B cell (primary cell): ENCODE results near the gene NGLY1. TPM values are rescaled to one million over a fixed set of nuclear protein-coding genes. Genes with fewer than 3 reads are reported as not detected.

Source experiments
- ATAC-seq: fragments of 200-7000 bp; cut with Tn5 transposase; one replicate; pipeline ENCODE4 v1.10.0; 2021; ENCODE audit warnings: low read depth, mild to moderate bottlenecking, moderate number of reproducible peaks, moderate library complexity
- CTCF ChIA-PET: fragments of 350-600 bp; sonication (Branson Sonifier 250); formaldehyde crosslinking; loops from one replicate; lab custom pipeline; 2021; ENCODE audit warnings: antibody characterized with exemption, inconsistent platforms; lab: Charles Lee
- POLR2A ChIA-PET: fragments of 350-600 bp; sonication (Branson Sonifier 250); formaldehyde crosslinking; loops from one replicate; lab custom pipeline; 2021; ENCODE audit warnings: antibody characterized with exemption; lab: Charles Lee
- DNase-seq: peaks from one replicate; pipeline ENCODE4 v3.0.0; 2013
- H2AFZ ChIP-seq: 2 replicates; pipeline ENCODE4 v1.6.1; 2012; ENCODE audit warnings: mild to moderate bottlenecking, low read depth, low read length; ENCODE audit not compliant: insufficient read depth, poor library complexity, severe bottlenecking
- H3K27ac ChIP-seq, 2 donors: 1 replicate in 1 of 2; 2 replicates in 1 of 2; pipeline ENCODE4 v1.5.1; 2012 to 2013; ENCODE audit warnings: low read length in 2 of 2, mild to moderate bottlenecking in 2 of 2, moderate library complexity in 1 of 2
- H3K27me3 ChIP-seq, 4 experiments: fragments of 200-600 bp in 1 of 4; sonication (generic) in 1 of 4; replicated peaks in 1 of 4; 1 replicate in 2 of 4; 2 replicates in 2 of 4; pipeline versions ENCODE4 v1.6.1 to v1.7.0; 2013 to 2016; ENCODE audit warnings: low read length in 3 of 4, mild to moderate bottlenecking in 2 of 4, mixed read lengths in 1 of 4, moderate library complexity in 1 of 4; ENCODE audit not compliant: insufficient read depth in 4 of 4, control insufficient read depth in 3 of 4; ENCODE audit errors: control extremely low read depth in 1 of 4
- H3K36me3 ChIP-seq, 2 experiments: replicated peaks in 1 of 2; 1 replicate in 1 of 2; 2 replicates in 1 of 2; pipeline versions ENCODE4 v1.6.1 to v1.7.1; 2013; ENCODE audit warnings: low read length in 1 of 2; ENCODE audit not compliant: insufficient read depth in 2 of 2, control insufficient read depth in 1 of 2; ENCODE audit errors: control extremely low read depth in 1 of 2, extremely low read depth in 1 of 2
- H3K4me1 ChIP-seq, 2 donors: fragments of 200-600 bp in 1 of 2; sonication (generic) in 1 of 2; 1 replicate in 1 of 2; 2 replicates in 1 of 2; pipeline versions ENCODE4 v1.5.1 to v1.6.1; 2013 to 2017; ENCODE audit warnings: low read length in 2 of 2; ENCODE audit not compliant: control insufficient read depth in 2 of 2, insufficient read depth in 2 of 2
- H3K4me2 ChIP-seq: replicated peaks from 2 replicates; pipeline ENCODE3; 2012; ENCODE audit warnings: mild to moderate bottlenecking, low read depth, low read length; ENCODE audit not compliant: poor library complexity, severe bottlenecking
- H3K4me3 ChIP-seq, 5 experiments: fragments of 200-600 bp in 1 of 5; sonication (generic) in 1 of 5; 1 replicate in 3 of 5; 2 replicates in 2 of 5; pipeline versions ENCODE4 v1.5.1 to v1.7.0; 2011 to 2016; ENCODE audit warnings: low read length in 4 of 5, mild to moderate bottlenecking in 4 of 5, low read depth in 2 of 5, control low read depth in 1 of 5, moderate library complexity in 1 of 5; ENCODE audit not compliant: insufficient read depth in 1 of 5; ENCODE audit errors: control extremely low read depth in 1 of 5, extremely low read depth in 1 of 5
- H3K79me2 ChIP-seq: fragments of 200-600 bp; sonication (generic); one replicate; pipeline ENCODE4 v1.6.0; 2016; ENCODE audit warnings: low read length; ENCODE audit not compliant: control insufficient read depth, insufficient read depth
- H3K9ac ChIP-seq: fragments of 200-600 bp; sonication (generic); 2 replicates; pipeline ENCODE4 v1.6.1; 2017; ENCODE audit warnings: mild to moderate bottlenecking, low read length, moderate library complexity
- H3K9me3 ChIP-seq, 3 donors: one replicate each; pipeline versions ENCODE4 v1.6.1 to v1.7.1; 2013; ENCODE audit warnings: low read length in 2 of 3; ENCODE audit not compliant: control insufficient read depth in 2 of 3, insufficient read depth in 1 of 3; ENCODE audit errors: control extremely low read depth in 1 of 3
- H4K20me1 ChIP-seq: 2 replicates; pipeline ENCODE4 v1.6.0; 2012; ENCODE audit warnings: mild to moderate bottlenecking, low read length; ENCODE audit not compliant: insufficient read depth, control insufficient read depth, poor library complexity, severe bottlenecking
- H3K27ac Mint-ChIP-seq: one replicate; pipeline ENCODE4 v1.8.0; 2021; ENCODE audit warnings: mixed read lengths
- H3K27me3 Mint-ChIP-seq: one replicate; pipeline ENCODE4 v1.8.0; 2021; ENCODE audit warnings: mixed read lengths
- H3K4me1 Mint-ChIP-seq: one replicate; pipeline ENCODE4 v1.8.0; 2021; ENCODE audit warnings: mixed read lengths
- H3K4me3 Mint-ChIP-seq: one replicate; pipeline ENCODE4 v1.8.0; 2021; ENCODE audit warnings: mixed read lengths
- H3K9me3 Mint-ChIP-seq: one replicate; pipeline ENCODE4 v1.8.0; 2022; ENCODE audit warnings: mixed read lengths; ENCODE audit not compliant: insufficient read depth
- EZH2 ChIP-seq: IDR thresholded peaks from 2 replicates; pipeline ENCODE4 v1.6.1; 2012; ENCODE audit warnings: borderline replicate concordance, low read depth, mild to moderate bottlenecking, moderate library complexity, low read length; ENCODE audit not compliant: insufficient read depth, poor library complexity, severe bottlenecking
- WGBS: methylation state at CpG from one replicate; pipeline ENCODE4 v1.1.5; 2013; ENCODE audit warnings: missing lambda C conversion rate; ENCODE audit not compliant: insufficient coverage; 5-methylcytosine and 5-hydroxymethylcytosine counted together
- intact Hi-C: fragments of 100-400 bp; cut with micrococcal nuclease; formaldehyde crosslinking; loops from one replicate; pipeline ENCODE4 v1.10.0; 2022
- polyA plus RNA-seq: library from polyadenylated mRNA; depleted of rRNA; stranded (reverse); fragments of >200 nt; gene quantifications from 2 replicates; pipeline ENCODE4 v1.2.3, GENCODE V29; 2012
- total RNA-seq, 2 donors: library from RNA; stranded (reverse); fragments of 120-200 nt in 1 of 2; gene quantifications; 1 replicate in 1 of 2; 2 replicates in 1 of 2; pipeline versions ENCODE4 v1.2.3 to v1.2.4, GENCODE V29; 2013 to 2022
- TF ChIP-seq, protein P1 (sequence below): fragments of 200-600 bp; IDR thresholded peaks from one replicate; pipeline ENCODE4 v1.8.0; 2022; ENCODE audit warnings: antibody characterized with exemption, mild to moderate bottlenecking

Gene NGLY1
- total and polyA plus RNA-seq, 2 donors (not counting 1 experiment from before 2014, with no cell fraction given), result 24.2 to 145 TPM

DNA sequence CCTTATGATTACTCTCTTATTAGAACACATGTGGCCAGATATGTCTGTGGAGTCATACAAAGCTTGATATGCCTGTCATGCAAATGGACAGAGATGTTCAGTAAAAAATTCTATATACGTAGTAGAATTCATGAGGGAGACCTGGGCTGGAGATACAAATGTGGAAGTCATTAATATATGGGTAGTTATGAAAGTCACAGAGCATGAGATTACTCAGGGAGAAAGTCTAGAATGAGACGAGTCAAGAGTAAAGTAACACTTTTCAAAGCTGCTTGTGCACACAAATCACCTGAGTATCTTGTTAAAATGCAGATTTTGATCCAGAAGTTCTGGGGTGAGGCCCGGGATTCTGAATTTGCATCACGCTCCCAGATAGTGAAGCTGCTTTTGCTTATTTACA lies 35.1 kb upstream of the NGLY1 start:
- ChIA-PET POLR2A (no interaction called here), CTCF (no interaction called here)
- no peaks in the 10 kb centered on the region for H4K20me1 ChIP-seq
- Mint-ChIP-seq H3K27me3 (peaks cover 4% of the 10 kb centered on the region), H3K4me1 (no peaks in the 10 kb centered on the region), H3K27ac (no peak overlapping the region), H3K4me3 (no peak overlapping the region), H3K9me3 (no peaks in the 10 kb centered on the region)
- no peaks in the 10 kb centered on the region for H3K9me3 ChIP-seq
- intact Hi-C loops, result no loop called here
- ATAC-seq (no peak), DNase-seq (no peak)
- H2AFZ ChIP-seq, result no peak overlapping the region
- H3K4me2 ChIP-seq, result no peak overlapping the region
- H3K4me3 ChIP-seq, result no peak overlapping the region
- H3K27me3 ChIP-seq, result no peaks in the 10 kb centered on the region
- WGBS, result 75% methylated on average over 1 of the region's 4 CpGs
- H3K79me2 ChIP-seq, result no peaks in the 10 kb centered on the region
- peaks cover 0 to 8% of the 10 kb centered on the region in 2 donors for H3K4me1 ChIP-seq
- TF ChIP-seq, protein P1, sequence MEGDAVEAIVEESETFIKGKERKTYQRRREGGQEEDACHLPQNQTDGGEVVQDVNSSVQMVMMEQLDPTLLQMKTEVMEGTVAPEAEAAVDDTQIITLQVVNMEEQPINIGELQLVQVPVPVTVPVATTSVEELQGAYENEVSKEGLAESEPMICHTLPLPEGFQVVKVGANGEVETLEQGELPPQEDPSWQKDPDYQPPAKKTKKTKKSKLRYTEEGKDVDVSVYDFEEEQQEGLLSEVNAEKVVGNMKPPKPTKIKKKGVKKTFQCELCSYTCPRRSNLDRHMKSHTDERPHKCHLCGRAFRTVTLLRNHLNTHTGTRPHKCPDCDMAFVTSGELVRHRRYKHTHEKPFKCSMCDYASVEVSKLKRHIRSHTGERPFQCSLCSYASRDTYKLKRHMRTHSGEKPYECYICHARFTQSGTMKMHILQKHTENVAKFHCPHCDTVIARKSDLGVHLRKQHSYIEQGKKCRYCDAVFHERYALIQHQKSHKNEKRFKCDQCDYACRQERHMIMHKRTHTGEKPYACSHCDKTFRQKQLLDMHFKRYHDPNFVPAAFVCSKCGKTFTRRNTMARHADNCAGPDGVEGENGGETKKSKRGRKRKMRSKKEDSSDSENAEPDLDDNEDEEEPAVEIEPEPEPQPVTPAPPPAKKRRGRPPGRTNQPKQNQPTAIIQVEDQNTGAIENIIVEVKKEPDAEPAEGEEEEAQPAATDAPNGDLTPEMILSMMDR, result no peak
- TF ChIP-seq EZH2, result no peak
- no peak overlapping the region for H3K27ac ChIP-seq
- no peak overlapping the region for H3K9ac ChIP-seq
- H3K36me3 ChIP-seq, result no peaks in the 10 kb centered on the region

DNA sequence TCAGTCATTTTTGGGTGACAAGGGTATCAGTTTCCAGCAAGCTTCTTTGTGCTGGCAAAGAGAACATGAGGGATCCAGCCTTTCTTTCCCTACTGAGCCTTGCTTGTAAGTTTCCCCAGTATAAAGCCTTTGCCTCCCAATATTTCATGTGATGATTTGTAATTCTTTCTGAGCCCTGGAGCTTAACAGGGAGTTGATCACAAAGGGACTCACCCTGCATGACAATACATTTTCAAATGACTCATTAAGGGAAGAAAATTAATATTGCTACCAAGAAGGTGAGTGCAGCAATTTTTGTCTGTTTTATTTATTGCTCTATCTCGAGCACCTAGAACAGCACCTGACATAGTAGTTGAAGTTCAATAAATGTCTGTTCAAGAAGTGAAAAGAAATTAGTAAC lies 34.4 kb upstream of the NGLY1 start:
- peaks cover 0 to 8% of the 10 kb centered on the region in 2 donors for H3K4me1 ChIP-seq
- no peak overlapping the region for H2AFZ ChIP-seq
- H3K4me2 ChIP-seq, result no peak overlapping the region
- H3K4me1 Mint-ChIP-seq, result no peaks in the 10 kb centered on the region
- no peaks in the 10 kb centered on the region for H3K36me3 ChIP-seq
- H3K4me3 Mint-ChIP-seq, result no peak overlapping the region
- H3K4me3 ChIP-seq, result no peak overlapping the region
- no peaks in the 10 kb centered on the region for H4K20me1 ChIP-seq
- TF ChIP-seq EZH2, result no peak
- TF ChIP-seq, protein P1, result no peak
- no peaks in the 10 kb centered on the region for H3K79me2 ChIP-seq
- intact Hi-C loops, result no loop called here
- no peak overlapping the region for H3K27ac ChIP-seq
- H3K9me3 ChIP-seq, result no peaks in the 10 kb centered on the region
- H3K9me3 Mint-ChIP-seq, result no peaks in the 10 kb centered on the region
- no peak for DNase-seq
- ATAC-seq, result no peak
- POLR2A ChIA-PET, result no interaction called here
- no CpG with 5 or more reads among the region's 1 CpG for WGBS
- CTCF ChIA-PET, result no interaction called here
- no peak overlapping the region for H3K9ac ChIP-seq
- H3K27ac Mint-ChIP-seq, result no peak overlapping the region
- H3K27me3 Mint-ChIP-seq, result no peaks in the 10 kb centered on the region
- H3K27me3 ChIP-seq, result no peaks in the 10 kb centered on the region
